GM23248 (cell line): ENCODE data around the gene PMPCB. TPM values are rescaled to one million over a fixed set of nuclear protein-coding genes. Genes with fewer than 3 reads are reported as not detected.
A peak's percentile ranks its signal among the peaks of the same experiment; 100 is the strongest.
"Not testable (repeated sequence)": the region's sequence is repeated elsewhere in the genome, so short reads cannot be mapped to it uniquely, and the experiment has no call there.

Experiments used
- DNase-seq: peaks from one replicate; pipeline ENCODE4 v3.0.0-alpha.2; 2015
- H2AFZ ChIP-seq: fragments of 200-600 bp; sonication (generic); 2 replicates; pipeline ENCODE4 v1.6.1; 2016; ENCODE audit warnings: antibody characterized with exemption
- H3F3A ChIP-seq: fragments of 200-600 bp; sonication (generic); 2 replicates; pipeline ENCODE4 v1.6.1; 2016; ENCODE audit warnings: mild to moderate bottlenecking, antibody characterized with exemption, mixed run types; ENCODE audit not compliant: insufficient read depth
- H3K27ac ChIP-seq: fragments of 200-600 bp; sonication (generic); 2 replicates; pipeline ENCODE4 v1.5.1; 2016; ENCODE audit warnings: mild to moderate bottlenecking
- H3K27me3 ChIP-seq: fragments of 200-600 bp; sonication (generic); replicated peaks from 2 replicates; pipeline ENCODE4 v1.6.1; 2016; ENCODE audit warnings: mild to moderate bottlenecking; ENCODE audit not compliant: insufficient read depth
- H3K36me3 ChIP-seq: fragments of 200-600 bp; sonication (generic); 2 replicates; pipeline ENCODE4 v1.6.1; 2016; ENCODE audit warnings: low read depth, mild to moderate bottlenecking
- H3K4me1 ChIP-seq: fragments of 200-600 bp; sonication (generic); 2 replicates; pipeline ENCODE4 v1.6.1; 2016; ENCODE audit warnings: mild to moderate bottlenecking; ENCODE audit not compliant: insufficient read depth
- H3K4me2 ChIP-seq: fragments of 200-600 bp; sonication (generic); one replicate; pipeline ENCODE4 v1.6.1; 2016; ENCODE audit warnings: mild to moderate bottlenecking; ENCODE audit not compliant: unreplicated experiment
- H3K4me3 ChIP-seq: fragments of 200-600 bp; sonication (generic); 2 replicates; pipeline ENCODE4 v1.5.1; 2016; ENCODE audit warnings: mild to moderate bottlenecking
- H3K79me2 ChIP-seq: fragments of 200-600 bp; sonication (generic); 2 replicates; pipeline ENCODE4 v1.6.1; 2016; ENCODE audit warnings: mild to moderate bottlenecking; ENCODE audit not compliant: insufficient read depth
- H3K9ac ChIP-seq: fragments of 200-600 bp; sonication (generic); 2 replicates; pipeline ENCODE4 v1.6.1; 2016; ENCODE audit warnings: mild to moderate bottlenecking
- H3K9me2 ChIP-seq: fragments of 200-600 bp; sonication (generic); 2 replicates; pipeline ENCODE4 v1.6.1; 2016; ENCODE audit warnings: mixed run types, mild to moderate bottlenecking, moderate library complexity; ENCODE audit not compliant: insufficient read depth
- H3K9me3 ChIP-seq: fragments of 200-600 bp; sonication (generic); one replicate; pipeline ENCODE4 v1.6.1; 2017; ENCODE audit warnings: low read depth
- H4K20me1 ChIP-seq: fragments of 200-600 bp; sonication (generic); 2 replicates; pipeline ENCODE4 v1.6.0; 2016; ENCODE audit not compliant: insufficient read depth
- EZH2 ChIP-seq: fragments of 200-600 bp; sonication (generic); IDR thresholded peaks from 2 replicates; pipeline ENCODE4 v1.6.1; 2018; ENCODE audit warnings: antibody characterized with exemption, mild to moderate bottlenecking; ENCODE audit not compliant: insufficient read depth, poor library complexity, severe bottlenecking
- EZH2phosphoT487 ChIP-seq: fragments of 200-600 bp; sonication (generic); IDR thresholded peaks from 2 replicates; pipeline ENCODE4 v1.6.1; 2018; ENCODE audit warnings: antibody characterized with exemption, moderate library complexity, mild to moderate bottlenecking, low read depth; ENCODE audit not compliant: insufficient read depth
- WGBS, 2 experiments: methylation state at CpG; one replicate each; pipeline ENCODE4 v1.1.6; 2015 to 2017; ENCODE audit warnings: low lambda C conversion rate in 2 of 2, low coverage in 1 of 2; ENCODE audit errors: missing lambda C conversion rate in 2 of 2; 5-methylcytosine and 5-hydroxymethylcytosine counted together
- in situ Hi-C: fragments of 300-500 bp; cut with MboI; formaldehyde crosslinking; loops from 2 replicates; pipeline ENCODE4 v1.15.0; 2020
- polyA plus RNA-seq: library from polyadenylated mRNA; unstranded; fragments of >200 nt; fragmentation: Nextera tagmentation; extraction: Ambion mirVana; gene quantifications from 2 replicates; pipeline ENCODE4 v1.2.1, GENCODE V29; 2016
- total RNA-seq: library from RNA; depleted of rRNA; stranded (reverse); fragments of >200 nt; shearing (Covaris generic); gene quantifications from 2 replicates; pipeline ENCODE4 v1.2.3, GENCODE V29; 2014; rRNA removed

The PMPCB gene, protein sequence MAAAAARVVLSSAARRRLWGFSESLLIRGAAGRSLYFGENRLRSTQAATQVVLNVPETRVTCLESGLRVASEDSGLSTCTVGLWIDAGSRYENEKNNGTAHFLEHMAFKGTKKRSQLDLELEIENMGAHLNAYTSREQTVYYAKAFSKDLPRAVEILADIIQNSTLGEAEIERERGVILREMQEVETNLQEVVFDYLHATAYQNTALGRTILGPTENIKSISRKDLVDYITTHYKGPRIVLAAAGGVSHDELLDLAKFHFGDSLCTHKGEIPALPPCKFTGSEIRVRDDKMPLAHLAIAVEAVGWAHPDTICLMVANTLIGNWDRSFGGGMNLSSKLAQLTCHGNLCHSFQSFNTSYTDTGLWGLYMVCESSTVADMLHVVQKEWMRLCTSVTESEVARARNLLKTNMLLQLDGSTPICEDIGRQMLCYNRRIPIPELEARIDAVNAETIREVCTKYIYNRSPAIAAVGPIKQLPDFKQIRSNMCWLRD
- total RNA-seq (61.7 and 80.7 TPM in 2 replicates), polyA plus RNA-seq (48.7 and 56.9 TPM in 2 replicates)

DNA sequence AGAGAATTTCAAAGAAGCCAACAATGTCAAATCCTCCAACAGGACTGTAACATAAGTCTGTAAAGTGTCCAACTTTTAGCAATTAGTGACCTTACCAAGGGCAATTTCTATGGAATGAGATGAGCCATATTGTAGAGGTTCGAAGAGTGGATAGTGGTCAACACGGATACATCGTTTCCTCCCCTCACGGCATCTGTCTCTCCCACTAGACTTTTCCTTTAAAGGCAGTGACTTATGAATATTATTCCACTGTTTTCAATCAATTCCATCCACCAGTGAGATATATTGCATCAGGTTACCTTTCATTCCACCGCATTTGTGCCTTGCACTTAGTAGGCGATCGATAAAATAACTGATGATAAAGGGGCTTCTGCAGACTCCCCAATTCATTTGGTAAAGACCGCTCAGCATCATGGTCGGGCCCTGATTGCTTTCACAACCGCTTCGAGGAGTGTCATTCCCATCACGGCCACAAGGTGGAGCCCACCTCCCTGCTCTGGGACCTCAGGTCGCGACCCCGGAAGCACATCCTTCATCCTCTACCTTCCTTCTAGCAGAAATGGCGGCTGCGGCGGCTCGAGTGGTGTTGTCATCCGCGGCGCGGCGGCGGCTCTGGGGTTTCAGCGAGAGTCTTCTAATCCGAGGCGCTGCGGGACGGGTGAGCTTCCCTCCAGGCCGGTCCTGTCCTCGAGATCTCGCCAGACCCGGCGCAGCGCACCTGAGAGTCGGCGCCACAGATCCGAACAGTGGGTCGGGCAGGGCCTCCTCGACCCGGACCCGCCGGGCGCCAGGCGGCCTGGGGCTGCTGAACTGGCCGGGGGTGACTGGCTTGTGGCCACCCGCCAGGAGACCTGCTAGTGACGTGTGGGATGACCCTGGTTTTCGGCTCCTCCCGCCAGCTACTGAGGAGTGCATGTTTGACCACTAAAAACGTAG lies at the start of gene PMPCB:
TSS of gene PMPCB (plus strand) at position 535 of the 936 bp plus-strand sequence. CDS start at position 560, 25 bp downstream.
- peaks cover 12% of the 10 kb centered on the region; the same call in 1 of the 2 replicates for H3K36me3 ChIP-seq
- peak within 1 kb of the TSS; percentile 92 for H3K27ac ChIP-seq
- no peaks in the 10 kb centered on the region for H3K9me3 ChIP-seq
- no peaks in the 10 kb centered on the region for H3K9me2 ChIP-seq
- H3K9ac ChIP-seq: peak within 1 kb of the TSS; percentile 96
- H3K79me2 ChIP-seq: peaks cover 41% of the 10 kb centered on the region
- peaks cover 9% of the 10 kb centered on the region for H3F3A ChIP-seq
- no peaks in the 10 kb centered on the region for H4K20me1 ChIP-seq
- H3K4me1 ChIP-seq: peaks cover 19% of the 10 kb centered on the region
- no peaks in the 10 kb centered on the region for H3K27me3 ChIP-seq
- H3K4me3 ChIP-seq: peak within 1 kb of the TSS; percentile 90
- peak; percentile 93 for DNase-seq
- WGBS, 2 experiments: 2 to 3% methylated on average over 52 of the region's 52 CpGs
- peak within 1 kb of the TSS; percentile 99 for H3K4me2 ChIP-seq
- H2AFZ ChIP-seq: peak within 1 kb of the TSS; percentile 94
- in situ Hi-C loops: no loop called here
- no peak for TF ChIP-seq EZH2phosphoT487
- TF ChIP-seq EZH2: no peak

DNA sequence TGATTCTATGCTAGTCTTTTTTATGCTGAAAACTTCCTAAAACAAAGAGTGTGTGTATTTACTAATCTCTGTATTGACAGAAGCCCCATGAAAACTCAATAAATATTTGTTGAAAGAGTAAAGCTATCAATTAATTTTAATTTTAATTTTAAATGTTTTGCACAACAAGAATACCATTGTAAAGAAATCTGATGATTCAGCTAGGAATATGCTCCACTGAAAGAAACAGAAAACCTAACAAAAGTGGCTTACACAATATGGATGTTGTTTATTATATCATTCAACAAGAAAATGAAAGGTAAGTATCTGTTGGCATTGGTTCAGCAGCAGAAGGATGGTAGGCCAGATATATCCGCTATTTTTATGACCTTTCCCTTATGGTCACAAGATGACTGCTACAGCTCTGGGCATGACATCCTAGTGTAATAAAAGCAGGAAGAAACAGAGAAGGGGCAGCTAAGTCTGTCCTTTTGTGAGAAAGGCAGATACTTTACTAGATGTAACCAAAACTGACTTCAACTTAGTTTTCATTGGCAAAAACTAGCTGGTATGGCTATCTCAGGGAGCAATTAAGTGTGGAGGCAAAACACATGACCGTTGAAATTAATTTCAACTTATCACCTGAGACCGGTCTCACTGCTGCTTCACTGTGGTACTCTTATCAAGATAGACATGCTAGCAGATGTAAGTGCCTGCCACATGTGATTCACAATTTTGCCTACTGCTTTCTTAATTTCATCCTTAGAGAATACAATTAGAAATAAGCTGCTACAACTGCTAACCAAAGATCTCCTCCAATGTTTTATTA lies 43.3 kb upstream of the PMPCB start:
- H3K9me2 ChIP-seq, in situ Hi-C loops, H3K9me3 ChIP-seq, H3K9ac ChIP-seq, H3K27me3 ChIP-seq, H4K20me1 ChIP-seq, H3K4me1 ChIP-seq, H3K27ac ChIP-seq, H2AFZ ChIP-seq, H3F3A ChIP-seq, H3K36me3 ChIP-seq, H3K4me3 ChIP-seq, DNase-seq, H3K4me2 ChIP-seq, H3K79me2 ChIP-seq: not testable (repeated sequence)
- 63 to 76% methylated on average over 3 of the region's 3 CpGs for WGBS, 2 experiments

DNA sequence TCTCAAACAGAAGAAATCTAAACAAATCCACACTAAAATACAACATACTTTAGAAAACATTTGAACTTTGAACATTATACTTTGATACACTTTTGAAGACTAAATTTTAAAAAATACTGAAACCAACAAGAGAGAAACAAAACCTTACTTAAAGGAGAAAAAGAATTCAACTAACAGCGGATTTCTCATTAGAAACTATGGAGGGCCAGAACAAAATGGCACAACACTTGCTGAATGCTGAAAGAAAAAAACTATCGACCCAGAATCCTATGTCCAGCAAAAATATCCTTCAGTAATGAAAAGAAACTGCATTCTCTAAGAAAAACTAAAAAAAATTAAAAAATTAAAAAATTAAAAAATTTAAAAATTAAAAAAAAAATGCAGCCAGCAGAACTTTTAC lies 33.2 kb upstream of the PMPCB start:
- H3F3A ChIP-seq, DNase-seq, H4K20me1 ChIP-seq, H3K27me3 ChIP-seq, in situ Hi-C loops, H3K4me1 ChIP-seq, H3K27ac ChIP-seq, H3K9me3 ChIP-seq, H2AFZ ChIP-seq, H3K36me3 ChIP-seq, H3K9ac ChIP-seq, H3K4me3 ChIP-seq, H3K4me2 ChIP-seq, H3K9me2 ChIP-seq, H3K79me2 ChIP-seq: not testable (repeated sequence)
- 52 to 53% methylated on average over 2 of the region's 2 CpGs for WGBS, 2 experiments

DNA sequence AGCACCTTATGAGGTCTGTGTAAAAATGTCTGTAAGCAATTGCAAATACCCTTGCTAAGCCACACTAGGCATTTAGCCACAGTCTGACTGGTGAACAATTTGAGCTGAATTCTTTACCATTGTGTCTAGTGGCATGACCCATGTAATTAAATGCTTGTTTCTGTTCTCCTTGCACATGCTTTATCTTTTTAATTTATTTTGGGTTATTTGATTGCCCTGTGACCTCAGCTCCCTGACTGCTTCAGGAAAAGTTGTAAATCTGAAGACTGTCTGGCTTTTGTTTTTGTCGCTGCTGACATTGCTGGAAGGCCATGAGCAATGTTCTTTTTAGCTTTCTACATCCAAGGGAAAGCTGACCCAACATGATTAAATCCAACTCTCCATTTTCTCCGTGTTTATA lies 31.0 kb upstream of the PMPCB start:
- H3K4me1 ChIP-seq, H3F3A ChIP-seq, H3K9me3 ChIP-seq, H2AFZ ChIP-seq, H3K79me2 ChIP-seq, H3K9me2 ChIP-seq, H3K27me3 ChIP-seq, H3K4me3 ChIP-seq, H4K20me1 ChIP-seq, H3K36me3 ChIP-seq, DNase-seq, H3K4me2 ChIP-seq, H3K27ac ChIP-seq, H3K9ac ChIP-seq, in situ Hi-C loops: not testable (repeated sequence)
- 20 to 41% methylated on average over 2 of the region's 2 CpGs for WGBS, 2 experiments

DNA sequence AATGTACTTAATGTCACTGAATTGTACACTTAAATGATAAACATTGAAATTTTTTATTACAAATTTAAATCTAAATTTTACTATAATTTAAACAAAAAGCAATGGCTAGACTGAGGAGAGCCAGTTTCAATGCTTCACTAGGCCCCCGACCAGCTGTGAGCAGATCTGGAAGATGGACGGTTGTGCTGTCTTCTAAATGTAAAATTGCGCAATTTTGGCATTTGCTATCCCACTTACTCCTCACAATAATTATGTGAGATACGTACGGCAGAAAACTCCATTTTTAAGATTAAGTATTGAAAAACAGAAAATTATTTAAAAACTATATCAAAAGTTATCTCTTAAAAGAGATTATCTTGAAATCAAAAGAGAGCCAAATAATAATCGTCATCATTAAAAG lies 23.9 kb upstream of the PMPCB start:
- H3K4me3 ChIP-seq, H3K27me3 ChIP-seq, H3K9me2 ChIP-seq, H3K9ac ChIP-seq, H3K4me2 ChIP-seq, H4K20me1 ChIP-seq, DNase-seq, in situ Hi-C loops, H3F3A ChIP-seq, H3K79me2 ChIP-seq, H3K27ac ChIP-seq, H2AFZ ChIP-seq, H3K36me3 ChIP-seq, H3K9me3 ChIP-seq, H3K4me1 ChIP-seq: not testable (repeated sequence)
- WGBS, 2 experiments: 85 to 87% methylated on average over 6 of the region's 6 CpGs

DNA sequence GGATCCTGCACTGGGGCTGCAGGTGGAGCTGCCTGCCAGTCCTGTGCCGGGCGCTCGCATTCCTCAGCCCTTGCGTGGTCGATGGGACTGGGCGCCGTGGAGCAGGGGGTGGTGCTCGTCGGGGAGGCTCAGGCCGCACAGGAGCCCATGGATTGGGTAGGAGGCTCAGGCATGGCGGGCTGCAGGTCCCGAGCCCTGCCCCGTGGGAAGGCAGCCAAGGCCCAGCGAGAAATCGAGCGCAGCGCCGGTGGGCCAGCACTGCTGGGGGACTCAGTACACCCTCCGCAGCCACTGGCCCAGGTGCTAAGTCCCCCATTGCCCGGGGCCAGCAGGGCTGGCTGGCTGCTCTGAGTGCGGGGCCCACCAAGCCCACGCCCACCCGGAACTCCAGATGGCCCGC lies 22.4 kb upstream of the PMPCB start:
- H3K9me3 ChIP-seq, H3K36me3 ChIP-seq, H2AFZ ChIP-seq, H3K4me2 ChIP-seq, H4K20me1 ChIP-seq, H3K4me3 ChIP-seq, H3K9me2 ChIP-seq, H3K4me1 ChIP-seq, DNase-seq, H3F3A ChIP-seq, H3K9ac ChIP-seq, H3K27me3 ChIP-seq, H3K27ac ChIP-seq, H3K79me2 ChIP-seq, in situ Hi-C loops: not testable (repeated sequence)
- 97% methylated on average over 16 to 18 of the region's 24 CpGs for WGBS, 2 experiments
